ENCODE data around the gene GRIN1. TPM values are rescaled to one million over a fixed set of nuclear protein-coding genes. Genes with fewer than 3 reads are reported as not detected.

The GRIN1 gene
- total RNA-seq, 2 experiments from 2014 or later: 0.06 to 0.15 TPM

GRCh38 chr9:137166380-137167229 is 27.7 kb downstream of the GRIN1 start:
- BruUV-seq (replicated peaks): no TSS peak

GRCh38 chr9:137167277-137167746 is 28.4 kb downstream of the GRIN1 start:
- intact Hi-C loops (cut with micrococcal nuclease; ENCODE audit: unreplicated experiment): no loop called here
- no peaks in the 10 kb centered on the region for H4K20me1 ChIP-seq (ENCODE audit: insufficient read depth, low read length)
- H3K36me3 ChIP-seq (ENCODE audit: insufficient read depth, low read length): no peaks in the 10 kb centered on the region
- TF ChIP-seq EZH2phosphoT487 (IDR thresholded peaks at IDR 0.05; ENCODE audit: borderline replicate concordance, low read depth, low read length): no peak
- no peak for TF ChIP-seq CTCF (conservative IDR thresholded peaks at IDR 0.05; ENCODE audit: low read length)
- no peaks in the 10 kb centered on the region for H3K9me3 ChIP-seq (ENCODE audit: low read length)
- H3K79me2 ChIP-seq (ENCODE audit: insufficient read depth, low read depth, low read length): no peaks in the 10 kb centered on the region
- H3K9me2 ChIP-seq (ENCODE audit: insufficient read depth, low read length): no peaks in the 10 kb centered on the region
- ChIA-PET POLR2A (interaction anchor here (0.6 kb wide), 1 partner anchor 56 kb away, joined by 3 read pairs; no protein-coding TSS in a partner anchor), CTCF (ENCODE audit: unreplicated experiment) (interaction anchor here (0.6 kb wide), 1 partner anchor 37 kb away, joined by 9 read pairs; no protein-coding TSS in a partner anchor)
- no peak overlapping the region for H3K27ac ChIP-seq (ENCODE audit: low read depth, low read length, poor library complexity, severe bottlenecking)
- no peak overlapping the region for H2AFZ ChIP-seq (ENCODE audit: low read length)
- no peak overlapping the region for H3K4me3 ChIP-seq (ENCODE audit: low read depth, low read length, poor library complexity, severe bottlenecking)
- no TSS peak for BruUV-seq (replicated peaks)
- H3K4me1 ChIP-seq (ENCODE audit: insufficient read depth, low read length, poor library complexity, severe bottlenecking): peaks cover 4% of the 10 kb centered on the region
- no peak for DNase-seq (ENCODE audit: low spot score)
- H3K4me2 ChIP-seq (ENCODE audit: low read length): no peak overlapping the region

More at GRCh38 chr9:137166380-137167229, 27.7 kb downstream of the GRIN1 start:
- Histone ChIP-seq H3K4me3 (ENCODE audit: low read depth, low read length, poor library complexity, severe bottlenecking) (no peak overlapping the region), H3K4me1 (ENCODE audit: insufficient read depth, low read length, poor library complexity, severe bottlenecking) (peaks cover 4% of the 10 kb centered on the region), H3K9me3 (ENCODE audit: low read length) (no peaks in the 10 kb centered on the region), H3K36me3 (ENCODE audit: insufficient read depth, low read length) (no peaks in the 10 kb centered on the region), H3K9me2 (ENCODE audit: insufficient read depth, low read length) (no peaks in the 10 kb centered on the region), H3K27ac (ENCODE audit: low read depth, low read length, poor library complexity, severe bottlenecking) (no peak overlapping the region), H3K79me2 (ENCODE audit: insufficient read depth, low read depth, low read length) (no peaks in the 10 kb centered on the region), H2AFZ (ENCODE audit: low read length) (no peak overlapping the region), H4K20me1 (ENCODE audit: insufficient read depth, low read length) (no peaks in the 10 kb centered on the region), H3K4me2 (ENCODE audit: low read length) (no peak overlapping the region)
- no peak for DNase-seq (ENCODE audit: low spot score)
- POLR2A ChIA-PET: interaction anchor here (0.6 kb wide), 1 partner anchor 57 kb away, joined by 3 read pairs; no protein-coding TSS in a partner anchor
- TF ChIP-seq EZH2phosphoT487 (IDR thresholded peaks at IDR 0.05; ENCODE audit: borderline replicate concordance, low read depth, low read length) (no peak), CTCF (conservative IDR thresholded peaks at IDR 0.05; ENCODE audit: low read length) (no peak)
- CTCF ChIA-PET (ENCODE audit: unreplicated experiment): interaction anchor here (0.6 kb wide), 2 partner anchors 28 to 37 kb away, joined by 3 to 9 read pairs; no protein-coding TSS in a partner anchor
- intact Hi-C loops (cut with micrococcal nuclease; ENCODE audit: unreplicated experiment): no loop called here
